A172 (cell line): ENCODE measurements around the gene BTBD9. TPM values are rescaled to one million over a fixed set of nuclear protein-coding genes. Genes with fewer than 3 reads are reported as not detected.
"Not testable (repeated sequence)": the region's sequence is repeated elsewhere in the genome, so short reads cannot be mapped to it uniquely, and the experiment has no call there.

ENCODE experiments used
- DNase-seq: peaks from one replicate; pipeline ENCODE4 v3.0.0-alpha.2; 2015; ENCODE audit warnings: low spot score
- total RNA-seq: library from RNA; depleted of rRNA; stranded (reverse); fragments of >200 nt; shearing (Covaris generic); gene quantifications from 2 replicates; pipeline ENCODE4 v1.2.3, GENCODE V29; 2014

The BTBD9 gene
- total RNA-seq, 1 experiment from 2014 or later, result 6.9 TPM

DNA sequence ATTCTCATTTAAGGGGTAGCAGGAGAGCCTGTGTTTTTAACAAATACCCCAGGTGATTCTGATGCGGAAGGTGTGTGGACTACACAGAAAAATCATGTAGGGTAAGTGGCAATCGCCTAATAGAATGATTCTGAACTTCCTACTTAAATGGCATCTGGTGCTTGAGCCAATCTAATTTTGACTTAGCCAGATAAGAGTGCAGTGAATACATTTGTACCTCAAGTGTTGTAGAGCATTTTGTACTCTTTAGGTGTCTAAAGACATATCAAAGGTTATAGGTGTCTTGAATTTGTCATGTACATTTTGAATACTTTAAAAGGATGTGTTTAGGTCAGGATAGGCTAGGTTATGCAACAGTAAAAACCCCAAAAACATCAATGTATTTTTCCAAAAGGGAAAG lies 10.0 kb upstream of the BTBD9 start:
- no peak for DNase-seq

GRCh38 chr6:38648629-38649028 lies 8.9 kb upstream of the BTBD9 start:
- no peak for DNase-seq

DNA sequence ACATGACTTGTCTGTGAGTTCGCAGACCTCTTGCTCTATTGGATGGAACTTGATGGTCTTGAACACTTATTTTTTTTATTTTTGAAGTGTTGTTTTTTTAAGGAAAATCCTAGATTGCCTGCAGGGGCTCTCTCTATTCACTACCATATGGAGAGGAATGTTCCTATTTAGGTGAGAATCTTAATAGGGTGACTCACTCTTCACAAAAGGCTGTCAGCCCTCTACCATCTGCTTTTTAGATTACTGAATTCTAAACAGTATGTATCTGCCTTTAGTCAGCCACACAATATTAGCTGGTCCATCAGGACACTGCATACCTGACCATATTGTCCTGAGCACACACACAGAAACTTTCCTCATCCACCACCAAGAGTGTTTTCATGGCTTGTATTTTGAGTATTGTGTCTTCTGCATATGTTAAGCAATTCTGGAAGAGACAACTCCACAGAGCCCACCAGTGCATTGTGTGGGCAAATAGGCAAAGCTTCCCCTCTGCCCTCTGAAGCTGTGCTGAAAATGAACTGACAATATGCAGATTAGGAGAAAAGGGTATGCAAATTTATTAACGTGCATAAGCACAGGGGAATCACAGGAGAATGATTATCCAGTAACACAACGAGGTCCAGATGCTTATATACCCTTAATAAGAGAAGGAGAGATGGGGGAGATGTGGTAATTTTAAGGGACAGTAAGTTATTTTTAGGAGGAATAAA lies 6.6 kb upstream of the BTBD9 start:
- no peak for DNase-seq

GRCh38 chr6:38644951-38645350 lies 5.2 kb upstream of the BTBD9 start:
- no peak for DNase-seq

GRCh38 chr6:38640216-38640909 lies 634 bp upstream of the BTBD9 start:
- no peak for DNase-seq

DNA sequence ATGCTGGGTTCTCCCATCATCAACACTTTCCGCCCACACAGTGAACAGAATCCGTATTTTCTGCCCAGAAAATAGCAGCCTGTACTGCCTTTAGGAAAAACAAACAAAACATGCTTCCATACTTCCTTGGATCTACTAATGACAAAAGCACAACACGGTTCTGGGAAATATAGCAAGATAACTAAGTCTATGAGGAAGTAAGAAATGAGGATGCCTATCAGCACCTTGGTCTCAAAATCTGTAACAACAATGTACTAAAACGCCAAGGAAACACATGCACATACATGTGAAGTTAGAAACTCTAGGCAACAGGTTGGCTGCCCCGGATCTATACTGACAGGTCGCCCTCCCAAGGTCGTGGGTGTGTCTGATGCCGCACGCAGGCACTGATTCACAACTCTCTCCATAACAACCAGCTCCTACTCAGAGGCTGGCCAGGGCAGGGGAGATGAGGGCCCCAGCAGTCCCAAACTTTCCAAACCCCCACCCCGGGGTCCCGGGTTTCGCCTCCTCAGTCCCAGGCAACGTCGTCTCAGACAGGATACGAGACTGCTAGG lies 710 bp downstream of the BTBD9 start:
- DNase-seq, result peak; percentile 41

DNA sequence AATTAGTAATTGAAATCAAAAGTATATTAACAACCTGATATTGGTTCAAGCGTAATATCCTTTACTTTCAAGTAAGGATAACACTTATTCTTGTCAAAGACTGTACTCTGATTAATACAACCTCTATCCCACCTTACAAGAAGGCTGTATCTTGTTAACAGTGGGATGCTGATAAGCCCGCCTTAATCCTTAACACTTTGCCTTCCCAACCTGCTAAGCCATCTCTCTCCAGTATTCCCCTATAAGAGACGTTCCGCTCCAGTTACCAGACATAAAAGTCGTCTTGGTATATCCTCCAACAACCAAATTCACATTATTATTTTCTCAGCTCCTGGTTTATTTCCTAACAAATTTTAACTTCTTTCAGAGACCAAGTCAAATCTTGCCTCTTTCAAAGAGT lies 2.0 kb downstream of the BTBD9 start:
- no peak for DNase-seq

- DNase-seq, result no peak
Observed at GRCh38 chr6:38636027-38636426, 3.7 kb downstream of the BTBD9 start.

GRCh38 chr6:38634518-38634917 lies 5.2 kb downstream of the BTBD9 start:
- no peak for DNase-seq

- DNase-seq, result no peak
Observed at GRCh38 chr6:38632490-38632889, 7.2 kb downstream of the BTBD9 start.

GRCh38 chr6:38631186-38631783 lies 8.4 kb downstream of the BTBD9 start:
- no peak for DNase-seq

DNA sequence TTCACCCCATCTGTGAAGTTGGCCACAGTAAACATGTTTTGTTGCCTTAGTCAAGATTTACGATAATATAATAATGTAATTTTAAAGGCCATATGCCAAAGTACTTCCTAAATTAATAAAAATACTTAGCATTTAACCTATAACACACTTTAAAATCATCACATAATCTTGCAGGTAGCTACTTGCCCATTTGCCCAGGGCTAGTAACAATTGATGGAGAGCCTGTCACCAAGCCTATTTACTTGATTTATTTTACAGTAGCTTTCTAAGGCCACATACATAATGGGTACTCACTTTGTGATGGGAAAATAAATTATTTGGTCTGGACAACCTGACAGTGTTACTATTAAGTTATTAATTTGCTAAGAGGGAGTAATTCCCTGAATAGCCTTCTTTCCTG lies 14.5 kb downstream of the BTBD9 start:
- no peak for DNase-seq

DNA sequence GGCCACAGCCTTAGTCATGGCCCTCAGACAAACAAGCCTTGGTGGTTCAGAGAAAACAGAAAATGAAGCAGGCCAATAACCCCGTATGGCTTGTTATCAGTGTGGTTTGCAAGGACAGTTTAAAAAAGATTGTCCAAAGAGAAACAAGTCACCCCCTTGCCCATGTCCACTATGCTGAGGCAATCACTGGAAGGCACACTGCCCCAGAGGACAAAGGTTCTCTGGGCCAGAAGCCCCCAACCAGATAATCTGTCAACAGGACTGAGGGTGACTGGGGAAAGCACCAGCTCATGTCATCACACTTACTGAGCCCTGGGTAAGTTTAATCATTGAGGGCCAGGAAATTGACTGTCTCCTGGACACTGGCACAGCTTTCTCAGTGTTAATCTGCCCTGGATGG lies 20.4 kb downstream of the BTBD9 start:
- DNase-seq, result not testable (repeated sequence)

DNA sequence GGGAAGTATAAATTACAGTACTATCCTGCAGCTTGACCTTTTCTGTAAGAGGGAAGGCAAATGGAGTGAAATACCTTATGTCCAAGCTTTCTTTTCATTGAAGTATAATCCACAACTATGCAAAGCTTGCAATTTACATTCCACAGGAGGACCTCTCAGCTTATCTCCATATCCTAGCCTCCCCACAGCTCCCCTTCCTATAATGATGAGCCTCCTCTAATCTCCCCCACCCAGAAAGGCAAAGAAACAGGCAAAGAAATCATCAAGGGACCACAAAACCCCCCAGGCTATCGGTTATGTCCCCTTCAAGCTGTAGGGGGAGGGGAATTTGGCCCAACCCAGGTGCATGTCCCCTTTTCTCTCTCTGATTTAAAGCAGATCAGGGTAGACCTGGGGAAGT lies 21.4 kb downstream of the BTBD9 start:
- DNase-seq, result not testable (repeated sequence)

DNA sequence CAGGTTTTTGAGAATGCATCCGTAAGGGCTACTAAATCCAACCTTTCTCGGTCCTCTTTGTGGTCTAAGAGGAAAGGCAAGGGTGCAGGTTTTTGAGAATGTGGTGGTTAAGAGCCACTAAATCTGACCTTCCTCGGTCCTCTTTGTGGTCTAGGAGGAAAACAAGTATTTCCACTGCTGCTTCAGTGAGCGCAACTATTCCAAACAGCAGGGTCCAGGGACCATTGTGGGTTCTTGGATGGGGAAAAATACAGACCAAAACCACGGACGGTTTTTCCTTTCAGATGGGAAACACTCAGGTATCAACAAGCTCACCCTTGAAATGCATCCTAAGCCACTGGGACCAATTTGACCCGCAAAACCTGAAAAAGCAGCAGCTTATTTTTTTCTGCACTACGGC lies 21.9 kb downstream of the BTBD9 start:
- DNase-seq, result no peak

DNA sequence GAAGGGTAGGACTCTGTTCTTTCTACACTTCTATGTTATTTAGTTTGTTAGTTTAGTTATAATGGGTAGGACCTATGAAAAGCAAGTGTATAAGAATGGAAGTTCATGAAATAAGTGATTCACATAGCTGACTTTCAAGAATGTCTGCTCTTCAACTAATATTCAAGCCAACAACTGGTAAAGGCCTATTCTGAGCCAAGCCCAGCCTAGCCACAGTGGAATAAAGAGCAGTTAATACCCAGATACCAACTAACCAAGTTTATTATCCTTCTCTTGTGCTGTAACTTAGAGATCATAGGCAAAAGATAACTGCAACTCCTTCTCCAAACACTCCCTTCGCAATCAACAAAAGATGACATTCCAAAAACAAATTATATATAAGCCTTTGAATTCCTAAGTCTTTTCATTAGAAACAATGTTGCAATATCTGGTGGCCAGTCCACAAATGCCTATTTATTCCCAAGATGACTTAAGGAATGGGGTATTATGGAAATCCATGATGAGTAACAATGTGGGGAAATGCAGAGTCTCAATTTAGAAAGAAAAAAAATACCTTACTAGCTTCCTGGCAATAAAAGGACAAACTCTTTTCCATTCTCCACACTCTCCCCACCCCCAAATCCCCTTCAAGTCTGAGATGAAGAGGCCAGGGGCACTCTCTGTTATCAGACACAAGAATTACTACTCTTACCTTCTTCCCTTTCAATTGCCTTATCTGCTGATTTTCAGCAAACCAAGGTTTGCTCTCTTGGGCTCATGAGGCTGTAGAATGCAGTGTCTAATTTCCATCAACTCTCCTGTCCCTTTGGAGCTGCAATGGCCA lies 27.4 kb downstream of the BTBD9 start:
- peak; percentile 6 for DNase-seq

GRCh38 chr6:38610050-38610625 lies 29.6 kb downstream of the BTBD9 start:
- DNase-seq, result no peak

- peak; percentile 6 for DNase-seq
Observed at GRCh38 chr6:38604700-38605099, 35.0 kb downstream of the BTBD9 start.

GRCh38 chr6:38603966-38604365 lies 35.8 kb downstream of the BTBD9 start:
- DNase-seq, result peak; percentile 5

DNA sequence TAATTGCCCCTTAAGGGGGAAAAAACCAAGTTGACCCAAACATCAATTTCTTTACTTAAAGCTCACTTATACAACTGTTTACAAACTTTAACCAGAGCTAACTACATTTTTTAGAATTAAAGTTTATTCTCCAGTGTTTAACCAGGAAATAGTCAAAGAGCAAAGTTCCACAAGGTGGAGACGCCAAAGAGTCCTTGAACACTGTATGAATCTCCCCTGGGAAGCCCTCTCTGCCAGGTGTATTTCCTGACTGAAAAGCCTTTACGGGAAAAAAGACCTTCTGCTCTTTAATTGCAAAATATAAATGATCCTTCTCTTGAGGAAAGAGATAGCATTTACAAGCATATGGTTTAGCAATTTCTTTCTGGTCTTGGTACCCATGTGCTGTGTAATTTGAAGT lies 36.2 kb downstream of the BTBD9 start:
- DNase-seq, result no peak

DNA sequence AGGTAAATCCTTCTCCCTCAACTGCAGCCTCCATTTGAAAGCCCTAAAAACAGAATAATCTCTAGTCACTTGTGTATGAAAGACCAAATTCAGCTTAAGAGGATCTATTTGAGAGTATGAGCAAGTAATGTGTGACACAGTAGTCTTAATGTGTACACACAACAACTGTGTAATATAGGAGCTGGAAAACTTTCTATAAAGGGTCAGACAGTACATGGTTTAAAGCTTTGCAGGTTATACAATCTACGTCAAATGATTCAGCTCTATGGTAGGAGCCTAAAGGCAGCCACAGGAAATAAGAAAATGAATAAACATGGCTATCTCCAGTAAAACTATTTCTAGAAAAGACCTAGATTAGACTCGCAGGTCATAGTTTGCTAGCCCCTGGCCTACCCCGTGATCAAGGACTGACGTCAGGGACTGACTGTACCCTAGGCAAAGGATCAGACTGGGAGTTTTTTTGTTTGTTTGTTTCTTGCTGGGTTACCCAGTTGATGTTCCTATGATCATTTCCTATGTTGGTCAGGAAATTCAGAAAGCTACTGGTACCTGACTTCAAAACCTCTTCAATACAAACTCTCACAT lies 39.7 kb downstream of the BTBD9 start:
- no peak for DNase-seq
